T-helper 2 cell treated with Interferon-gamma antibody and Interleukin-4, amounts not matched to agents 5 μg/mL and 100 μg/mL, for 36 hours (primary cell): Measurements from ENCODE around the gene IMMP2L.

Source experiments
- DNase-seq: peaks from one replicate; pipeline ENCODE4 v3.0.0; 2021; ENCODE audit warnings: low spot score
- H3K27ac Mint-ChIP-seq: one replicate; pipeline ENCODE4 v1.8.0; 2021; ENCODE audit warnings: mild to moderate bottlenecking, mixed read lengths
- H3K27me3 Mint-ChIP-seq: one replicate; pipeline ENCODE4 v1.8.0; 2021; ENCODE audit warnings: low read depth, mixed read lengths
- H3K36me3 Mint-ChIP-seq: one replicate; pipeline ENCODE4 v1.8.0; 2021; ENCODE audit warnings: low read depth, mixed read lengths
- H3K4me1 Mint-ChIP-seq: one replicate; pipeline ENCODE4 v1.8.0; 2021; ENCODE audit warnings: low read depth, mixed read lengths
- H3K4me3 Mint-ChIP-seq: one replicate; pipeline ENCODE4 v1.8.0; 2022; ENCODE audit warnings: mild to moderate bottlenecking, moderate library complexity, mixed read lengths
- H3K9me3 Mint-ChIP-seq: one replicate; pipeline ENCODE4 v1.8.0; 2021; ENCODE audit warnings: mixed read lengths

Gene IMMP2L

GRCh38 chr7:110784749-110785148, 777.5 kb downstream of the IMMP2L start:
- no peaks in the 10 kb centered on the region for H3K36me3 Mint-ChIP-seq
- H3K27me3 Mint-ChIP-seq: peaks cover 2% of the 10 kb centered on the region
- no peaks in the 10 kb centered on the region for H3K9me3 Mint-ChIP-seq
- H3K27ac Mint-ChIP-seq: no peak overlapping the region
- no peak overlapping the region for H3K4me3 Mint-ChIP-seq
- H3K4me1 Mint-ChIP-seq: peaks cover 5% of the 10 kb centered on the region
- DNase-seq: no peak

GRCh38 chr7:110780712-110781111, 781.6 kb downstream of the IMMP2L start:
- Mint-ChIP-seq H3K4me1 (peaks cover 5% of the 10 kb centered on the region), H3K27me3 (peaks cover 2% of the 10 kb centered on the region), H3K36me3 (no peaks in the 10 kb centered on the region), H3K27ac (no peak overlapping the region), H3K9me3 (no peaks in the 10 kb centered on the region), H3K4me3 (no peak overlapping the region)
- DNase-seq: no peak

- H3K4me1 Mint-ChIP-seq: peaks cover 5% of the 10 kb centered on the region
- DNase-seq: no peak
- no peaks in the 10 kb centered on the region for H3K36me3 Mint-ChIP-seq
- H3K27ac Mint-ChIP-seq: no peak overlapping the region
- H3K9me3 Mint-ChIP-seq: no peaks in the 10 kb centered on the region
- H3K27me3 Mint-ChIP-seq: peaks cover 2% of the 10 kb centered on the region
- H3K4me3 Mint-ChIP-seq: no peak overlapping the region
Measured at GRCh38 chr7:110779339-110779738, 783.0 kb downstream of the IMMP2L start.

GRCh38 chr7:110775046-110775445, 787.2 kb downstream of the IMMP2L start:
- peaks cover 8% of the 10 kb centered on the region for H3K4me1 Mint-ChIP-seq
- H3K36me3 Mint-ChIP-seq: no peaks in the 10 kb centered on the region
- DNase-seq: no peak
- H3K4me3 Mint-ChIP-seq: no peak overlapping the region
- no peak overlapping the region for H3K27ac Mint-ChIP-seq
- H3K9me3 Mint-ChIP-seq: no peaks in the 10 kb centered on the region
- no peaks in the 10 kb centered on the region for H3K27me3 Mint-ChIP-seq

GRCh38 chr7:110774071-110774470, 788.2 kb downstream of the IMMP2L start:
- no peaks in the 10 kb centered on the region for H3K36me3 Mint-ChIP-seq
- no peak for DNase-seq
- H3K4me3 Mint-ChIP-seq: no peak overlapping the region
- H3K9me3 Mint-ChIP-seq: no peaks in the 10 kb centered on the region
- peaks cover 2% of the 10 kb centered on the region for H3K27me3 Mint-ChIP-seq
- peaks cover 8% of the 10 kb centered on the region for H3K4me1 Mint-ChIP-seq
- no peak overlapping the region for H3K27ac Mint-ChIP-seq

GRCh38 chr7:110772615-110773014, 789.7 kb downstream of the IMMP2L start:
- H3K4me1 Mint-ChIP-seq: peaks cover 8% of the 10 kb centered on the region
- H3K36me3 Mint-ChIP-seq: no peaks in the 10 kb centered on the region
- peaks cover 2% of the 10 kb centered on the region for H3K27me3 Mint-ChIP-seq
- H3K4me3 Mint-ChIP-seq: no peak overlapping the region
- DNase-seq: no peak
- no peak overlapping the region for H3K27ac Mint-ChIP-seq
- no peaks in the 10 kb centered on the region for H3K9me3 Mint-ChIP-seq

GRCh38 chr7:110771717-110772116, 790.6 kb downstream of the IMMP2L start:
- Mint-ChIP-seq H3K4me3 (no peak overlapping the region), H3K36me3 (no peaks in the 10 kb centered on the region), H3K4me1 (peaks cover 8% of the 10 kb centered on the region), H3K27ac (no peak overlapping the region), H3K27me3 (peaks cover 4% of the 10 kb centered on the region), H3K9me3 (no peaks in the 10 kb centered on the region)
- no peak for DNase-seq

GRCh38 chr7:110767550-110768110, 794.7 kb downstream of the IMMP2L start:
- H3K9me3 Mint-ChIP-seq: no peaks in the 10 kb centered on the region
- H3K4me1 Mint-ChIP-seq: peaks cover 8% of the 10 kb centered on the region
- no peak overlapping the region for H3K27ac Mint-ChIP-seq
- peaks cover 6% of the 10 kb centered on the region for H3K27me3 Mint-ChIP-seq
- H3K36me3 Mint-ChIP-seq: no peaks in the 10 kb centered on the region
- DNase-seq: no peak
- no peak overlapping the region for H3K4me3 Mint-ChIP-seq

- H3K27me3 Mint-ChIP-seq: peaks cover 6% of the 10 kb centered on the region
- no peaks in the 10 kb centered on the region for H3K36me3 Mint-ChIP-seq
- H3K4me3 Mint-ChIP-seq: no peak overlapping the region
- H3K27ac Mint-ChIP-seq: no peak overlapping the region
- H3K9me3 Mint-ChIP-seq: no peaks in the 10 kb centered on the region
- DNase-seq: no peak
- H3K4me1 Mint-ChIP-seq: peaks cover 6% of the 10 kb centered on the region
Measured at GRCh38 chr7:110766864-110767263, 795.4 kb downstream of the IMMP2L start.

- H3K27ac Mint-ChIP-seq: no peak overlapping the region
Measured at GRCh38 chr7:110764852-110765251, 797.4 kb downstream of the IMMP2L start.

GRCh38 chr7:110762546-110763225, 799.6 kb downstream of the IMMP2L start:
- no peak overlapping the region for H3K27ac Mint-ChIP-seq
- no peak for DNase-seq
- H3K27me3 Mint-ChIP-seq: peaks cover 4% of the 10 kb centered on the region
- H3K9me3 Mint-ChIP-seq: no peaks in the 10 kb centered on the region
- H3K4me1 Mint-ChIP-seq: no peaks in the 10 kb centered on the region
- no peak overlapping the region for H3K4me3 Mint-ChIP-seq
- H3K36me3 Mint-ChIP-seq: no peaks in the 10 kb centered on the region

More at GRCh38 chr7:110764852-110765251, 797.4 kb downstream of the IMMP2L start:
- Mint-ChIP-seq H3K36me3 (no peaks in the 10 kb centered on the region), H3K9me3 (no peaks in the 10 kb centered on the region), H3K4me1 (no peaks in the 10 kb centered on the region), H3K27me3 (peaks cover 6% of the 10 kb centered on the region), H3K4me3 (no peak overlapping the region)
- no peak for DNase-seq

GRCh38 chr7:110760341-110760740, 802.0 kb downstream of the IMMP2L start:
- Mint-ChIP-seq H3K4me1 (peaks cover 2% of the 10 kb centered on the region), H3K9me3 (no peaks in the 10 kb centered on the region), H3K27ac (no peak overlapping the region), H3K36me3 (no peaks in the 10 kb centered on the region), H3K4me3 (no peak overlapping the region), H3K27me3 (peaks cover 2% of the 10 kb centered on the region)
- DNase-seq: no peak

- no peaks in the 10 kb centered on the region for H3K36me3 Mint-ChIP-seq
- H3K27ac Mint-ChIP-seq: no peak overlapping the region
- peaks cover 2% of the 10 kb centered on the region for H3K27me3 Mint-ChIP-seq
- no peak for DNase-seq
- H3K4me1 Mint-ChIP-seq: peaks cover 2% of the 10 kb centered on the region
- no peaks in the 10 kb centered on the region for H3K9me3 Mint-ChIP-seq
- no peak overlapping the region for H3K4me3 Mint-ChIP-seq
Measured at GRCh38 chr7:110759069-110759468, 803.2 kb downstream of the IMMP2L start.

GRCh38 chr7:110754649-110755048, 807.6 kb downstream of the IMMP2L start:
- Mint-ChIP-seq H3K4me3 (no peak overlapping the region), H3K9me3 (no peaks in the 10 kb centered on the region), H3K27ac (no peak overlapping the region), H3K4me1 (peaks cover 2% of the 10 kb centered on the region), H3K36me3 (no peaks in the 10 kb centered on the region), H3K27me3 (no peaks in the 10 kb centered on the region)
- DNase-seq: no peak
